ENCODE results near the gene MED27.

DNA sequence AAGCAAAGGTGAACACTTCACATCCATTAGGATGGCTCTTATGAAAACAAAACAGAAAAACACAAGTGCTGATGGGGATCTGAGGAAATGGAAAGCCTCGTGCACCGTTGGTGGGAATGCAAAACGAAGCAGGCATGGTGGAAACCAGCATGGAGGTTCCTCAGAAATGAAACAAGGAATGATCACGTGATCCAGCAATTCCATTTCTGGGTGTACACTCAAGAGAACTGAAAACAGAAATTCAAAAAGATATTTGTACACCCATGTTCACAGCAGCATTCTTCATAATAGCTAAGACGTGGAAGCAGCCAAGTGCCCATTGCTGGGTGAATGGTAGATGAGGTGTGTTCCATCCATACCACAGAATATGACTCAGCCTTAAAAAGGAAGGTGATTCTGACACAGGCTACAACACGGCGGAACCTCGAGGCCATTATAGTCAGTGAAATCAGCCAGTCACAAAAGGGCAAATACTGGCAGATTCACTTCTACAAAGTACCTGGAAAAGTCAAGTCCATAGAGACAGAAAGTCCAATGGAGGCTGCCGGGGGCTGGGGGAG is 252.6 kb downstream of the MED27 start:
- TF ChIP-seq POLR2AphosphoS5 (IDR thresholded peaks at IDR 0.05) = no peak
- TF ChIP-seq, protein P1, sequence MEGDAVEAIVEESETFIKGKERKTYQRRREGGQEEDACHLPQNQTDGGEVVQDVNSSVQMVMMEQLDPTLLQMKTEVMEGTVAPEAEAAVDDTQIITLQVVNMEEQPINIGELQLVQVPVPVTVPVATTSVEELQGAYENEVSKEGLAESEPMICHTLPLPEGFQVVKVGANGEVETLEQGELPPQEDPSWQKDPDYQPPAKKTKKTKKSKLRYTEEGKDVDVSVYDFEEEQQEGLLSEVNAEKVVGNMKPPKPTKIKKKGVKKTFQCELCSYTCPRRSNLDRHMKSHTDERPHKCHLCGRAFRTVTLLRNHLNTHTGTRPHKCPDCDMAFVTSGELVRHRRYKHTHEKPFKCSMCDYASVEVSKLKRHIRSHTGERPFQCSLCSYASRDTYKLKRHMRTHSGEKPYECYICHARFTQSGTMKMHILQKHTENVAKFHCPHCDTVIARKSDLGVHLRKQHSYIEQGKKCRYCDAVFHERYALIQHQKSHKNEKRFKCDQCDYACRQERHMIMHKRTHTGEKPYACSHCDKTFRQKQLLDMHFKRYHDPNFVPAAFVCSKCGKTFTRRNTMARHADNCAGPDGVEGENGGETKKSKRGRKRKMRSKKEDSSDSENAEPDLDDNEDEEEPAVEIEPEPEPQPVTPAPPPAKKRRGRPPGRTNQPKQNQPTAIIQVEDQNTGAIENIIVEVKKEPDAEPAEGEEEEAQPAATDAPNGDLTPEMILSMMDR (IDR thresholded peaks at IDR 0.05) = no peak
- no peak for TF ChIP-seq POLR2A (IDR thresholded peaks at IDR 0.05)
